Measurements from ENCODE around the gene THSD7A.
"Not testable (repeated sequence)": the region's sequence is repeated elsewhere in the genome, so short reads cannot be mapped to it uniquely, and the experiment has no call there.

DNA sequence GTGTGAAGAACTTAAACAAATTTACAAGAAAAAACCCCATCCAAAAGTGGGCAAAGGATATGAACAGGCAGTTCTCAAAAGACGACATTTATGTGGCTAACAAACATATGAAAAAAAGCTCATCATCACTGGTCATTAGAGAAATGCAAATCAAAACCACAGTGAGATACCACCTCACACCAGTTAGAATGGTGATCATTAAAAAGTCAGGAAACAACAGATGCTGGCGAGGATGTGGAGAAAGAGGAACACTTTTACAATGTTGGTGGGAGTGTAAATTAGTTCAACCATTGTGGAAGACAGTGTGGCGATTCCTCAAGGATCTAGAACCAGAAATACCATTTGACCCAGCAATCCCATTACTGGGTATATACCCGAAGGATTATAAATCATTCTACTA, 388.1 kb downstream of the THSD7A start:
- TF ChIP-seq POLR2AphosphoS5 (IDR thresholded peaks at IDR 0.05; ENCODE audit: low read depth, low read length); POLR2A (IDR thresholded peaks at IDR 0.05; ENCODE audit: low read depth, low read length); TAF1 (IDR thresholded peaks at IDR 0.05; ENCODE audit: low read depth, low read length); PAX5 (IDR thresholded peaks at IDR 0.05; ENCODE audit: insufficient read depth, low read length, severe bottlenecking): not testable (repeated sequence)

Measured in GM12891 (cell line).